ENCODE measurements around the gene SLC26A4. TPM values are rescaled to one million over a fixed set of nuclear protein-coding genes. Genes with fewer than 3 reads are reported as not detected.

SLC26A4 gene
- total and polyA plus RNA-seq, 2 donors (not counting 1 experiment from before 2014, with no cell fraction given): 0.05 to 0.13 TPM

DNA sequence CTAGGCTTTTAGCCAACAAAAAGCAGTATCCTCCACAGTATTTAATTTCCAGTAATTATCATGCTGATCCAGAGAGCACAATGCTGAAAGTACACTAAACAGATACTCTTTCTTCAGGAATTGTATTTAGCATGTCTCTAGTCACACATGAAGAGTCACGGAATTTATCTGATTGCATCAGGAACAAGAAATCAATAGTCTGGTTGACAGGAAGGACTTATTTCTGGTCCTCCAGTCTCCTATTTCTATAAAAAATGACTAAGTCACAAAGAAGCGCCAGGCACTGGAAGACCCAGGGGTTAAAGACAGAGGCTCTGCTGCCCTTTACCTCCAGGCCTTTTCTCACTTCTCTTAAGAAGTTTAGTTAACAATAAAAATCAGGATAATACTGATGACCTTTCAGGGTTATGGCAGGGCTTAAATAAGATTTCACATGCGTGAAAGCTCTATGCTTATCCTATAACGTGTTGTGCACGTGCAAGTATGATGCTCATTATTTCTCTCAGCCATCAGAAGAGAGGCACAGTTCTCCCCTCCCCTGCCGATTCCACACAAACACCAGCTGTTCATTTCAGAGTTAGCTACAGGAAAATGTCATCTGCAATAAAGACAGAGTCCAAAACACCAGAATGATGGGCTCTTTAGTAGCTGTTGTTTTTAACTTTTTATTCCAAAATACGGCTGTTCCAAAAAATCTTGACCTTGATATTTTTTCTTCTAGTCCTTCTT is 36.9 kb downstream of the SLC26A4 start:
- no peaks in the 10 kb centered on the region for H3K9me3 ChIP-seq (ENCODE audit: control extremely low read depth in 1 of 3, control insufficient read depth in 2 of 3, insufficient read depth in 1 of 3, low read length in 2 of 3)
- peaks cover 0 to 4% (median 0%) of the 10 kb centered on the region in 4 experiments for H3K27me3 ChIP-seq (replicated peaks in 1 of 4; ENCODE audit: control extremely low read depth in 1 of 4, control insufficient read depth in 3 of 4, insufficient read depth in 4 of 4, low read length in 3 of 4)
- intact Hi-C loops (cut with micrococcal nuclease): no loop called here
- TF ChIP-seq, protein P1, sequence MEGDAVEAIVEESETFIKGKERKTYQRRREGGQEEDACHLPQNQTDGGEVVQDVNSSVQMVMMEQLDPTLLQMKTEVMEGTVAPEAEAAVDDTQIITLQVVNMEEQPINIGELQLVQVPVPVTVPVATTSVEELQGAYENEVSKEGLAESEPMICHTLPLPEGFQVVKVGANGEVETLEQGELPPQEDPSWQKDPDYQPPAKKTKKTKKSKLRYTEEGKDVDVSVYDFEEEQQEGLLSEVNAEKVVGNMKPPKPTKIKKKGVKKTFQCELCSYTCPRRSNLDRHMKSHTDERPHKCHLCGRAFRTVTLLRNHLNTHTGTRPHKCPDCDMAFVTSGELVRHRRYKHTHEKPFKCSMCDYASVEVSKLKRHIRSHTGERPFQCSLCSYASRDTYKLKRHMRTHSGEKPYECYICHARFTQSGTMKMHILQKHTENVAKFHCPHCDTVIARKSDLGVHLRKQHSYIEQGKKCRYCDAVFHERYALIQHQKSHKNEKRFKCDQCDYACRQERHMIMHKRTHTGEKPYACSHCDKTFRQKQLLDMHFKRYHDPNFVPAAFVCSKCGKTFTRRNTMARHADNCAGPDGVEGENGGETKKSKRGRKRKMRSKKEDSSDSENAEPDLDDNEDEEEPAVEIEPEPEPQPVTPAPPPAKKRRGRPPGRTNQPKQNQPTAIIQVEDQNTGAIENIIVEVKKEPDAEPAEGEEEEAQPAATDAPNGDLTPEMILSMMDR (IDR thresholded peaks at IDR 0.05): no peak
- TF ChIP-seq EZH2 (IDR thresholded peaks at IDR 0.05; ENCODE audit: borderline replicate concordance, insufficient read depth, low read depth, low read length, poor library complexity, severe bottlenecking): no peak
- H3K79me2 ChIP-seq (ENCODE audit: control insufficient read depth, insufficient read depth, low read length): no peaks in the 10 kb centered on the region
- Mint-ChIP-seq H3K27me3 (peaks cover 19% of the 10 kb centered on the region), H3K4me1 (no peaks in the 10 kb centered on the region), H3K9me3 (ENCODE audit: insufficient read depth) (no peaks in the 10 kb centered on the region), H3K4me3 (no peak overlapping the region), H3K27ac (no peak overlapping the region)
- ChIA-PET CTCF (no interaction called here), POLR2A (no interaction called here)
- H3K27ac ChIP-seq (ENCODE audit: low read length in 2 of 2): no peak overlapping the region
- no peak for ATAC-seq (ENCODE audit: low read depth)
- H3K9ac ChIP-seq (ENCODE audit: low read length): no peak overlapping the region
- no peaks in the 10 kb centered on the region for H4K20me1 ChIP-seq (ENCODE audit: control insufficient read depth, insufficient read depth, low read length, poor library complexity, severe bottlenecking)
- H3K4me1 ChIP-seq (ENCODE audit: control insufficient read depth in 2 of 2, insufficient read depth in 2 of 2, low read length in 2 of 2): no peaks in the 10 kb centered on the region
- H2AFZ ChIP-seq (ENCODE audit: insufficient read depth, low read depth, low read length, poor library complexity, severe bottlenecking): no peak overlapping the region
- WGBS (ENCODE audit: insufficient coverage): 100% methylated on average over 3 of the region's 7 CpGs
- no peak for DNase-seq
- H3K36me3 ChIP-seq (replicated peaks in 1 of 2; ENCODE audit: control extremely low read depth in 1 of 2, control insufficient read depth in 1 of 2, extremely low read depth in 1 of 2, insufficient read depth in 2 of 2, low read length in 1 of 2): no peaks in the 10 kb centered on the region
- H3K4me3 ChIP-seq (ENCODE audit: control extremely low read depth in 1 of 5, extremely low read depth in 1 of 5, insufficient read depth in 1 of 5, low read depth in 2 of 5, low read length in 4 of 5): no peak overlapping the region
- no peak overlapping the region for H3K4me2 ChIP-seq (replicated peaks; ENCODE audit: low read depth, low read length, poor library complexity, severe bottlenecking)

DNA sequence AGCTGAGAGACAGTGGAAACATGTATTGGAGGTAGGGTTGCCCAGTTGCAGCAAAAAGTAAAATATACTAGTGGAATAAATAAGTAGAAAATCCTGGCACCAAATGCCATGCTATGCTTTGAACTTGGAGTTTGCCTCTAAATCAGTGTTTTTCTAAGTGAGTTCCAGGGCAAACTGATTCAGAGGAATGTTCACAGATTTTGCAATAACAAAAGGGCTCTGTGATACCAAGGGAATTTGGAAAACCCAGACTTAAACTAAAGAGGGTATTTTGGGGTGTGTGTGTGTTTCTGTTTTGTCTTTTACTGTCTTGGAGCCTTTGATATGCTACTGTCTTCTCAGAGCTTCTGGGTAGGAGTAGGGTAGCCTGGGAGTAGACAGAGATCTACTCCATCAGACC is 39.9 kb downstream of the SLC26A4 start:
- Histone ChIP-seq H2AFZ (ENCODE audit: insufficient read depth, low read depth, low read length, poor library complexity, severe bottlenecking) (no peak overlapping the region), H3K9me3 (ENCODE audit: control extremely low read depth in 1 of 3, control insufficient read depth in 2 of 3, insufficient read depth in 1 of 3, low read length in 2 of 3) (no peaks in the 10 kb centered on the region), H3K27ac (ENCODE audit: low read length in 2 of 2) (no peak overlapping the region), H3K36me3 (replicated peaks in 1 of 2; ENCODE audit: control extremely low read depth in 1 of 2, control insufficient read depth in 1 of 2, extremely low read depth in 1 of 2, insufficient read depth in 2 of 2, low read length in 1 of 2) (no peaks in the 10 kb centered on the region), H4K20me1 (ENCODE audit: control insufficient read depth, insufficient read depth, low read length, poor library complexity, severe bottlenecking) (no peaks in the 10 kb centered on the region), H3K4me3 (ENCODE audit: control extremely low read depth in 1 of 5, extremely low read depth in 1 of 5, insufficient read depth in 1 of 5, low read depth in 2 of 5, low read length in 4 of 5) (no peak overlapping the region), H3K79me2 (ENCODE audit: control insufficient read depth, insufficient read depth, low read length) (no peaks in the 10 kb centered on the region), H3K4me2 (replicated peaks; ENCODE audit: low read depth, low read length, poor library complexity, severe bottlenecking) (no peak overlapping the region), H3K27me3 (replicated peaks in 1 of 4; ENCODE audit: control extremely low read depth in 1 of 4, control insufficient read depth in 3 of 4, insufficient read depth in 4 of 4, low read length in 3 of 4) (peaks cover 0 to 4% (median 0%) of the 10 kb centered on the region in 4 experiments), H3K9ac (ENCODE audit: low read length) (no peak overlapping the region), H3K4me1 (ENCODE audit: control insufficient read depth in 2 of 2, insufficient read depth in 2 of 2, low read length in 2 of 2) (no peaks in the 10 kb centered on the region)
- DNase-seq: no peak
- peaks cover 9% of the 10 kb centered on the region for H3K27me3 Mint-ChIP-seq
- POLR2A ChIA-PET: no interaction called here
- H3K4me3 Mint-ChIP-seq: no peak overlapping the region
- CTCF ChIA-PET: no interaction called here
- H3K27ac Mint-ChIP-seq: no peak overlapping the region
- H3K4me1 Mint-ChIP-seq: no peaks in the 10 kb centered on the region
- TF ChIP-seq, protein P1 (IDR thresholded peaks at IDR 0.05): no peak
- no peak for TF ChIP-seq EZH2 (IDR thresholded peaks at IDR 0.05; ENCODE audit: borderline replicate concordance, insufficient read depth, low read depth, low read length, poor library complexity, severe bottlenecking)
- ATAC-seq (ENCODE audit: low read depth): no peak
- intact Hi-C loops (cut with micrococcal nuclease): no loop called here
- no peaks in the 10 kb centered on the region for H3K9me3 Mint-ChIP-seq (ENCODE audit: insufficient read depth)
